Hematopoietic multipotent progenitor cell treated with erythropoietin and hydrocortisone succinate and interleukin-3 and kit ligand, for 4 days (in vitro differentiated cells): Measurements from ENCODE around the gene SRCIN1.
"Not testable (repeated sequence)": the region's sequence is repeated elsewhere in the genome, so short reads cannot be mapped to it uniquely, and the experiment has no call there.

Experiments used
- DNase-seq: peaks from one replicate; pipeline ENCODE4 v3.0.0-alpha.2; 2015

Gene SRCIN1, protein sequence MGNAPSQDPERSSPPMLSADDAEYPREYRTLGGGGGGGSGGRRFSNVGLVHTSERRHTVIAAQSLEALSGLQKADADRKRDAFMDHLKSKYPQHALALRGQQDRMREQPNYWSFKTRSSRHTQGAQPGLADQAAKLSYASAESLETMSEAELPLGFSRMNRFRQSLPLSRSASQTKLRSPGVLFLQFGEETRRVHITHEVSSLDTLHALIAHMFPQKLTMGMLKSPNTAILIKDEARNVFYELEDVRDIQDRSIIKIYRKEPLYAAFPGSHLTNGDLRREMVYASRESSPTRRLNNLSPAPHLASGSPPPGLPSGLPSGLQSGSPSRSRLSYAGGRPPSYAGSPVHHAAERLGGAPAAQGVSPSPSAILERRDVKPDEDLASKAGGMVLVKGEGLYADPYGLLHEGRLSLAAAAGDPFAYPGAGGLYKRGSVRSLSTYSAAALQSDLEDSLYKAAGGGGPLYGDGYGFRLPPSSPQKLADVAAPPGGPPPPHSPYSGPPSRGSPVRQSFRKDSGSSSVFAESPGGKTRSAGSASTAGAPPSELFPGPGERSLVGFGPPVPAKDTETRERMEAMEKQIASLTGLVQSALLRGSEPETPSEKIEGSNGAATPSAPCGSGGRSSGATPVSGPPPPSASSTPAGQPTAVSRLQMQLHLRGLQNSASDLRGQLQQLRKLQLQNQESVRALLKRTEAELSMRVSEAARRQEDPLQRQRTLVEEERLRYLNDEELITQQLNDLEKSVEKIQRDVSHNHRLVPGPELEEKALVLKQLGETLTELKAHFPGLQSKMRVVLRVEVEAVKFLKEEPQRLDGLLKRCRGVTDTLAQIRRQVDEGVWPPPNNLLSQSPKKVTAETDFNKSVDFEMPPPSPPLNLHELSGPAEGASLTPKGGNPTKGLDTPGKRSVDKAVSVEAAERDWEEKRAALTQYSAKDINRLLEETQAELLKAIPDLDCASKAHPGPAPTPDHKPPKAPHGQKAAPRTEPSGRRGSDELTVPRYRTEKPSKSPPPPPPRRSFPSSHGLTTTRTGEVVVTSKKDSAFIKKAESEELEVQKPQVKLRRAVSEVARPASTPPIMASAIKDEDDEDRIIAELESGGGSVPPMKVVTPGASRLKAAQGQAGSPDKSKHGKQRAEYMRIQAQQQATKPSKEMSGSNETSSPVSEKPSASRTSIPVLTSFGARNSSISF

GRCh38 chr17:38605841-38606645, at the start of gene SRCIN1:
SRCIN1 (minus strand) TSS chr17:38605952; CDS start chr17:38605705, 247 bp downstream.
- peak; percentile 55 for DNase-seq

DNA sequence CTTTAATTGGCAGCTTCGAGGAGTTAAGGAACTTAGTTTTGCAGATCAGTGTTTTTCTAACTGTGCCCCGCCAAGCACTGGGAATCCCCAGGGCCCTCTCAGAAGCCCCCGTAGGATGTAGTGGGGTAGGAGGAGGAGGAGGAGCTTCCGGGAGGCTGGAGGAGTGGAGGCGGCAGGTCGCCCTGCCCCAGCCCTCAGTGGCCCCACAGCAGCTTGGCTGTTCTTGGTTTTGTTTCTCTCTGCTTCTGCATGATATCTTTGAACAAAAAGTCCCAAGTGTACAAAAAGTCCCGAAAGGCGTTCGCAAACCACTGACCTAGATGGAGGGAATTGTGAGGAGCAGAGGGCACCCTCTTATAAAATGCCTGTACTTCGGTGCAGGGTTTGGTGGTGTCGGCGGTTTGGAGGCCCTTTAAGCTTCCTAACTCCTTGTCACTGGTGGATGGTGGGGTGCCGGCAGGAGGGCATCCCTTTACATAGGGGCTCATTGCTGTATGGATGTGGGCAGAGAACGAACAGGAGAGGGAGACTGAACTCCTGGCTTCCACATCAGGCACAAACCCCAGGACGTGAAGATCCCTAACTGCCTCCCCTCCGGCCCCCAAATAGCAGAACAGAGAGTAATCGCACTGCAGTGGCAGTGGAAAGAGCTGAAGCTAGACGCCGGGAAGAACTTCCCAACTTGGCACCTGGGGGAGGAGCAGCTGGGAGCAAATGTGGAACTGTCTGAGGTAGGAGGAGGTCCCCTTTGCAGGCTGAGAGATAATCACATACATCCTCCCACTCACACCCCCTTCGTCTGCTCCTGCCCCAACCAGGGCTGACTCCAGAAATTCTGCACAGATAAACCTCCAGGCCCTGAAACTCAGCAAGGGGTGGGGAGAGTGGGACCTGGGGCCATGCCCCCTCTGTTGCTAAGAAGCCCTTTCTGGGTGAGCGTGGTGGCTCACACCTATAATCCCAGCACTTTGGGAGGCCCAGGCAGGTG, 49.0 kb upstream of the SRCIN1 start:
- no peak for DNase-seq

DNA sequence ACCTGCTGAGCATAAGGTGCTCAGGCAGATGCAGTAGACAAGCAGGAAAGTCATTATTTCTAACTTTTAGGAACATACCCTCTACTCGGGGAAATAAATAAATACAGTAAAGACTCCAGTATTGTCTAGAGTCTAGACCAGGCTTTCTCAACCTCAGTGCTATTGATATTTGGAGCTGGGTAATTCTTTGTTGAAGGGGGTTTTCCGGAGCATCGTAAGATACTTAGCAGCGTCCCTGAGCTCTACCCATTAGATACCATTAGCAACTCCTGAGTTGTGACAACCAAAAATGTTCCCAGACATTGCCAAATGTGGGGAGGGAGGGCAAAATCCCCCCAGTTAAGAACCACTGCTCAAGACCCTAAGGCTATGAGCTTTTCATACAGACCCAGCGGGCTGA, 47.9 kb upstream of the SRCIN1 start:
- no peak for DNase-seq

GRCh38 chr17:38653230-38653629, 47.5 kb upstream of the SRCIN1 start:
- no peak for DNase-seq

- not testable (repeated sequence) for DNase-seq
Observed at GRCh38 chr17:38650653-38651173, 45.0 kb upstream of the SRCIN1 start.

GRCh38 chr17:38637951-38638350, 32.2 kb upstream of the SRCIN1 start:
- no peak for DNase-seq

GRCh38 chr17:38636054-38636453, 30.3 kb upstream of the SRCIN1 start:
- no peak for DNase-seq

- DNase-seq: no peak
Observed at GRCh38 chr17:38632334-38632733, 26.6 kb upstream of the SRCIN1 start.

DNA sequence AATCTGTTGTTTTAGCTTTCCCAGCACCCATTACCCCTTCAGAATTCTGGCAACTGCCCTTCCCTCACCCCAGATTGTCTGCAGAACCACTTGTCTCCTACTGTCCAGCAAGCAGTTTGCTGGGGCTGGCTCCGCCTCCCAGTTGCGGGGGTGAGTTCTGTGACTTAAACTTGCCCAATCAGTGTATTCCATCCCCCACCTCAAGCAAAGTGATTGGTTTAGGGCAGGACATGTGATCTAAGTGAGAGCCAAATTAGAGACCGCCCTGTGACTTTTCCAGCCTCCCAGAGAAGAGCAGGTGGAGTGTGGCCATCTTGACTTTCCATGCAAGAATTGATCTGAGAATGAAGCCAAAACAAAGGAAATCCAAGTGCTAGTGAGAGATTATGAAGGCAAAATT, 22.7 kb upstream of the SRCIN1 start:
- peak; percentile 48 for DNase-seq

DNA sequence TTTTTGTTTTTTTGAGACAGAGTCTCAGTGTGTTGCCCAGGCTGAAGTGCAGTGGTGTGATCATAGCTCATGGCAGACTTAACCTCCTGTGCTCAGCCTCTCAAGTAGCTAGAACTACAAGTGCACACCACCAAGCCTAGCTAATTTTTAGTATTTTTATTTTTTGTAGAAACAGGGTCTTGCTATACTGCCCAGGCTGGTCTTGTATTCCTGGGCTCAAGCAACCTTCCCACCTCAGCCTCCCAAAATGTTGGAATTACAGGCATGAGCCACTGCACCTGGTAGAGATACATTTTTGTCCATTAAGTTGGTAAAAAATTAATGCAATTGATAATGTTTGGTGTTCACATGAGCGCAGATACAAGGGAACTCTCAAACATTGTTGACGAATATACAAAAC, 22.2 kb upstream of the SRCIN1 start:
- no peak for DNase-seq

GRCh38 chr17:38626606-38627226, 21.0 kb upstream of the SRCIN1 start:
- DNase-seq: not testable (repeated sequence)

GRCh38 chr17:38625482-38625881, 19.7 kb upstream of the SRCIN1 start:
- no peak for DNase-seq

GRCh38 chr17:38624782-38625355, 19.1 kb upstream of the SRCIN1 start:
- DNase-seq: not testable (repeated sequence)

- no peak for DNase-seq
Observed at GRCh38 chr17:38621538-38621937, 15.8 kb upstream of the SRCIN1 start.

DNA sequence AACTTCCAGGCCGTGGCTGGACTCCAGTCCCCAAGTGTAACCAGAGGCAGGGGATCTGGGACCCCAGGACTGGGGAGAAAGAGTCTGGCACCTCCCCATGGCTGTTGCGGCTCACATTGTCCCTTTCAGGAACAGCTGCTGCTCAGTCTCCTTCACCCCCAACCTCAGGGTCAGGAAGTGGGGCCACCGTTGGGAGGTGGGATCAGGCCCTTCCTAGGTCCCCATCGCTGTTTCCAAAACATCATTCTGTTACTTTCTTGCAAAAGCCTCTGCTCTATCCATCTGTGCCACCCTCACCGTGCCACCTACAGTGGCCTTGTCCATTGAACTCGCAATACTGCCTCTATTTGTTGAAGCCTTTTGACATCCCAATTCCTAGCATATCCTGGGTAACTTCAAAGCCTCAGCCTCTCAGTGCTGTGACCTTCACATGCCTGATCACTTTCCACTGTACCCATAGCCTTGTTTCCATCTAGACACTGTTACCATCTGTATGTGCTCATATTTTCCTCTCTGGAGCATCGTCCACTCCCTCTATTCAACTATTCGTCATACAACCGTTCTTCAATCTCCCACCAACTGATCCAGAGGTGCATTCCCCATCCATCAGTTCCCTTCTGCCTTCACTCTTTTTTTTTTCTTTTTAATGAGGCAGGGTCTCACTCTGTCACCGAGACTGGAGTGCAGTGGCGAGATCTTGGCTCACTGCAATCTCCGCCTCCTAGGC, 15.0 kb upstream of the SRCIN1 start:
- DNase-seq: no peak

- no peak for DNase-seq
Observed at GRCh38 chr17:38619937-38620550, 14.3 kb upstream of the SRCIN1 start.

GRCh38 chr17:38619451-38619795, 13.7 kb upstream of the SRCIN1 start:
- no peak for DNase-seq

DNA sequence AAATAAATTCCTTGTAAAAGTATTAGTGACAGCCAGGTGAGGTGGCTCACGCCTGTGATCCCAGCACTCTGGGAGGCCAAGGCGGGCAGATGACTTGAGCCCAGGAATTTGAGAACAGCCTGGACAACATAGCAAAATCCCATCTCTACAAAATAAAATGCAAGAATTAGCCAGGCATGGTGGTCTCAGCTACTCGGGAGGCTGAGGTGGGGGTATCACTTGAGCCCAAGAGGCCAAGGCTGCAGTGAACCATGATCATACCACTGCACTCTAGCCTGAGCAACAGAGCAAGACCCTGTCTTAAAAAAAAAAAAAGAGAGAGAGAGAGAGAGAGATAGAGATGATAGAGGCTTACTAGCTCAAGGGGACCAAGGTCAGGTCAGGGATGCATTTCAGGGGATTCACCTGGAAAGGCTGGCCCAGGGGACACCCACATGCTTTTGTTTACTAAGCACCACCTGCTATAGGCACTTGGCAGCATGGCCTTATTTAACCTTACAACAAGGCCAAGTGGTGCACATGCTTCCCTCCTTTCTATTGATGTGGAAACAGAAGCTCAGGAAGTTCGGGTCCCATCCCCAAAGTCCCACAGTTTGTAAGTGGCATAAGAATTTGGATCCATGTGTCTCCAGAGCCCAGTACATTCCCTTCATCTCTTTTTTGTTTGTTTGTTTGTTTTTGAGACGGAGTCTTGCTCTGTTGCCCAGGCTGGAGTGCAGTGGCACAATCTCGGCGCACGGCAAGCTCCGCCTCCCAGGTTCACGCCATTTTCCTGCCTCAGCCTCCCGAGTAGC, 12.4 kb upstream of the SRCIN1 start:
- no peak for DNase-seq
